ENCODE results near the gene PAWR. TPM values are rescaled to one million over a fixed set of nuclear protein-coding genes. Genes with fewer than 3 reads are reported as not detected.

PAWR gene
- total and polyA plus RNA-seq, 10 of the 15 experiments (the other 5 are each of a cell fraction or from before 2014, with no cell fraction given): 8.1 to 70.6 (median 24.2) TPM

DNA sequence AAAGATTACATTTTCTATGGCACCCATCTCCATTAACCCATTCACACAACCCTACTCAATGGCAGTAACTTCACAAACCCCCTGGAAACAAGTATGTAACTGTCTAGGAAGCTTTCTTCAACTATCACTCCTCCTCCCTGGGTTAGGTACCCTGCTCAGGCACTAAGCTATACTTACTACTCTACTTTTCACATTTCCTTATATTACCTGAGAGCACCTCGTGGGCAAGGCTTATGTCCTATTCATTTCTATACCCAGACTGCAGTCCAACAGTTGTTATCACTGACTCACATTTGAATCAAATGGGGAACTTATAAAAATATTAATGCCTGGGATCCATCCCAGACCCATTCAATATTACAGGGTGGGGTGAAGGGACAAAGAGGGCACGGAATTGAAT, 4.6 kb downstream of the PAWR start (continued):
- TF ChIP-seq, protein P1, sequence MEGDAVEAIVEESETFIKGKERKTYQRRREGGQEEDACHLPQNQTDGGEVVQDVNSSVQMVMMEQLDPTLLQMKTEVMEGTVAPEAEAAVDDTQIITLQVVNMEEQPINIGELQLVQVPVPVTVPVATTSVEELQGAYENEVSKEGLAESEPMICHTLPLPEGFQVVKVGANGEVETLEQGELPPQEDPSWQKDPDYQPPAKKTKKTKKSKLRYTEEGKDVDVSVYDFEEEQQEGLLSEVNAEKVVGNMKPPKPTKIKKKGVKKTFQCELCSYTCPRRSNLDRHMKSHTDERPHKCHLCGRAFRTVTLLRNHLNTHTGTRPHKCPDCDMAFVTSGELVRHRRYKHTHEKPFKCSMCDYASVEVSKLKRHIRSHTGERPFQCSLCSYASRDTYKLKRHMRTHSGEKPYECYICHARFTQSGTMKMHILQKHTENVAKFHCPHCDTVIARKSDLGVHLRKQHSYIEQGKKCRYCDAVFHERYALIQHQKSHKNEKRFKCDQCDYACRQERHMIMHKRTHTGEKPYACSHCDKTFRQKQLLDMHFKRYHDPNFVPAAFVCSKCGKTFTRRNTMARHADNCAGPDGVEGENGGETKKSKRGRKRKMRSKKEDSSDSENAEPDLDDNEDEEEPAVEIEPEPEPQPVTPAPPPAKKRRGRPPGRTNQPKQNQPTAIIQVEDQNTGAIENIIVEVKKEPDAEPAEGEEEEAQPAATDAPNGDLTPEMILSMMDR (IDR thresholded peaks at IDR 0.05 in 2 of 3, conservative IDR thresholded peaks at IDR 0.05 in 1 of 3; ENCODE audit: control insufficient read depth in 2 of 3, extremely low read depth in 1 of 3, insufficient read depth in 1 of 3, low read depth in 3 of 3, low read length in 3 of 3): no peak
- TF ChIP-seq, protein P2, sequence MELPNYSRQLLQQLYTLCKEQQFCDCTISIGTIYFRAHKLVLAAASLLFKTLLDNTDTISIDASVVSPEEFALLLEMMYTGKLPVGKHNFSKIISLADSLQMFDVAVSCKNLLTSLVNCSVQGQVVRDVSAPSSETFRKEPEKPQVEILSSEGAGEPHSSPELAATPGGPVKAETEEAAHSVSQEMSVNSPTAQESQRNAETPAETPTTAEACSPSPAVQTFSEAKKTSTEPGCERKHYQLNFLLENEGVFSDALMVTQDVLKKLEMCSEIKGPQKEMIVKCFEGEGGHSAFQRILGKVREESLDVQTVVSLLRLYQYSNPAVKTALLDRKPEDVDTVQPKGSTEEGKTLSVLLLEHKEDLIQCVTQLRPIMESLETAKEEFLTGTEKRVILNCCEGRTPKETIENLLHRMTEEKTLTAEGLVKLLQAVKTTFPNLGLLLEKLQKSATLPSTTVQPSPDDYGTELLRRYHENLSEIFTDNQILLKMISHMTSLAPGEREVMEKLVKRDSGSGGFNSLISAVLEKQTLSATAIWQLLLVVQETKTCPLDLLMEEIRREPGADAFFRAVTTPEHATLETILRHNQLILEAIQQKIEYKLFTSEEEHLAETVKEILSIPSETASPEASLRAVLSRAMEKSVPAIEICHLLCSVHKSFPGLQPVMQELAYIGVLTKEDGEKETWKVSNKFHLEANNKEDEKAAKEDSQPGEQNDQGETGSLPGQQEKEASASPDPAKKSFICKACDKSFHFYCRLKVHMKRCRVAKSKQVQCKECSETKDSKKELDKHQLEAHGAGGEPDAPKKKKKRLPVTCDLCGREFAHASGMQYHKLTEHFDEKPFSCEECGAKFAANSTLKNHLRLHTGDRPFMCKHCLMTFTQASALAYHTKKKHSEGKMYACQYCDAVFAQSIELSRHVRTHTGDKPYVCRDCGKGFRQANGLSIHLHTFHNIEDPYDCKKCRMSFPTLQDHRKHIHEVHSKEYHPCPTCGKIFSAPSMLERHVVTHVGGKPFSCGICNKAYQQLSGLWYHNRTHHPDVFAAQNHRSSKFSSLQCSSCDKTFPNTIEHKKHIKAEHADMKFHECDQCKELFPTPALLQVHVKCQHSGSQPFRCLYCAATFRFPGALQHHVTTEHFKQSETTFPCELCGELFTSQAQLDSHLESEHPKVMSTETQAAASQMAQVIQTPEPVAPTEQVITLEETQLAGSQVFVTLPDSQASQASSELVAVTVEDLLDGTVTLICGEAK (IDR thresholded peaks at IDR 0.05; ENCODE audit: borderline replicate concordance): no peak
- TF ChIP-seq MEF2A (IDR thresholded peaks at IDR 0.05; ENCODE audit: insufficient read depth, low read depth, low read length) (no peak), NR2C1 (IDR thresholded peaks at IDR 0.05) (no peak), POLR2A (IDR thresholded peaks at IDR 0.05; ENCODE audit: low read depth, low read length) (no peak), NBN (IDR thresholded peaks at IDR 0.05) (no peak), SPI1 (IDR thresholded peaks at IDR 0.05; ENCODE audit: borderline replicate concordance, insufficient read depth, low read depth, low read length) (no peak), DPF2 (IDR thresholded peaks at IDR 0.05) (no peak)
